Measurements from ENCODE around the gene CENPN.

The CENPN gene

GRCh38 chr16:81073560-81074330, 66.7 kb downstream of the CENPN start:
- no peaks in the 10 kb centered on the region for H3K9me3 Mint-ChIP-seq
- H3K36me3 Mint-ChIP-seq: no peaks in the 10 kb centered on the region
- DNase-seq (ENCODE audit: low spot score in 2 of 2) (no peak), ATAC-seq (no peak)
- no peak overlapping the region for H3K27ac Mint-ChIP-seq
- no peak overlapping the region for H3K4me3 Mint-ChIP-seq
- no peaks in the 10 kb centered on the region for H3K4me1 Mint-ChIP-seq

GRCh38 chr16:81076566-81077075, 69.6 kb downstream of the CENPN start:
- Mint-ChIP-seq H3K4me3 (no peak overlapping the region), H3K36me3 (no peaks in the 10 kb centered on the region), H3K4me1 (no peaks in the 10 kb centered on the region), H3K27ac (no peak overlapping the region), H3K9me3 (no peaks in the 10 kb centered on the region)
- peak; percentile 87 for ATAC-seq
- DNase-seq (ENCODE audit: low spot score in 2 of 2): peak; percentile 91 to 99

GRCh38 chr16:81077076-81077940, 70.3 kb downstream of the CENPN start, which contains the start of gene C16orf46:
Gene C16orf46 (minus strand): TSS chr16:81077238. CDS start chr16:81063955, 13,283 bp downstream.
- ATAC-seq (peak; percentile 97), DNase-seq (ENCODE audit: low spot score in 2 of 2) (peak in 1 of 2 donors; percentile 97)
- no peaks in the 10 kb centered on the region for H3K4me1 Mint-ChIP-seq
- H3K36me3 Mint-ChIP-seq: no peaks in the 10 kb centered on the region
- no peak within 1 kb of the TSS for H3K4me3 Mint-ChIP-seq
- H3K27ac Mint-ChIP-seq: no peak within 1 kb of the TSS
- no peaks in the 10 kb centered on the region for H3K9me3 Mint-ChIP-seq

GRCh38 chr16:81080233-81080632, 73.2 kb downstream of the CENPN start:
- DNase-seq (ENCODE audit: low spot score in 2 of 2): no peak
- no peak overlapping the region for H3K4me3 Mint-ChIP-seq
- no peak for ATAC-seq
- no peaks in the 10 kb centered on the region for H3K4me1 Mint-ChIP-seq
- no peak overlapping the region for H3K27ac Mint-ChIP-seq
- H3K36me3 Mint-ChIP-seq: peaks cover 7% of the 10 kb centered on the region
- H3K9me3 Mint-ChIP-seq: no peaks in the 10 kb centered on the region

- H3K4me3 Mint-ChIP-seq: no peak overlapping the region
- peaks cover 7% of the 10 kb centered on the region for H3K36me3 Mint-ChIP-seq
- no peaks in the 10 kb centered on the region for H3K4me1 Mint-ChIP-seq
- ATAC-seq (no peak), DNase-seq (ENCODE audit: low spot score in 2 of 2) (no peak)
- H3K9me3 Mint-ChIP-seq: no peaks in the 10 kb centered on the region
- H3K27ac Mint-ChIP-seq: no peak overlapping the region
Observed at GRCh38 chr16:81081014-81081413, 74.0 kb downstream of the CENPN start.
